HepG2 (cell line): ENCODE measurements around the gene ECE2. TPM values are rescaled to one million over a fixed set of nuclear protein-coding genes. Genes with fewer than 3 reads are reported as not detected.

Experiments used
- HMG20A ChIP-seq: IDR thresholded peaks from 2 replicates; pipeline ENCODE4 v1.6.1; 2016; ENCODE audit warnings: borderline replicate concordance
- PHF21A ChIP-seq: sonication (generic); formaldehyde crosslinking; IDR thresholded peaks from 2 replicates; pipeline ENCODE4 v1.5.0; 2020; ENCODE audit warnings: mild to moderate bottlenecking, missing genetic modification reagents
- SALL2 ChIP-seq: sonication (generic); formaldehyde crosslinking; IDR thresholded peaks from 2 replicates; pipeline ENCODE4 v1.8.1; 2023; ENCODE audit warnings: mild to moderate bottlenecking, missing genetic modification reagents, inconsistent platforms
- ZFY ChIP-seq: sonication (generic); formaldehyde crosslinking; IDR thresholded peaks from 2 replicates; pipeline ENCODE4 v1.4.0; 2020; ENCODE audit warnings: missing genetic modification reagents
- ZKSCAN8 ChIP-seq: IDR thresholded peaks from 2 replicates; pipeline ENCODE4 v1.6.1; 2016; ENCODE audit warnings: borderline replicate concordance, missing genetic modification reagents, missing compliant biosample characterization
- ZNF30 ChIP-seq: sonication (generic); formaldehyde crosslinking; IDR thresholded peaks from 2 replicates; pipeline ENCODE4 v1.5.0; 2020; ENCODE audit warnings: mild to moderate bottlenecking, missing genetic modification reagents
- ZNF670 ChIP-seq: sonication (generic); formaldehyde crosslinking; IDR thresholded peaks from 2 replicates; pipeline ENCODE4 v1.8.0; 2022; ENCODE audit warnings: mild to moderate bottlenecking, missing genetic modification reagents, borderline replicate concordance
- ZNF709 ChIP-seq: sonication (generic); formaldehyde crosslinking; IDR thresholded peaks from 2 replicates; pipeline ENCODE4 v1.5.0; 2020; ENCODE audit warnings: mild to moderate bottlenecking, missing genetic modification reagents
- ZNF720 ChIP-seq: sonication (generic); formaldehyde crosslinking; IDR thresholded peaks from 2 replicates; pipeline ENCODE4 v1.4.0; 2020; ENCODE audit warnings: missing genetic modification reagents
- polyA plus RNA-seq, 8 experiments: library from polyadenylated mRNA; depleted of rRNA in 3 of 8; stranded (reverse) in 7 of 8; unstranded in 1 of 8; fragments of >200 nt; fragmentation: Illumina TruSeq in 4 of 8; extraction: Trizol in 4 of 8; gene quantifications; 2 replicates each; pipeline versions ENCODE4 v1.2.1 to v1.2.3, GENCODE V29; 2011 to 2016; ENCODE audit warnings: low read depth in 4 of 8, missing spikeins in 1 of 8, mixed read lengths in 1 of 8; ENCODE audit not compliant: insufficient read depth in 1 of 8
- total RNA-seq, 5 experiments: library from RNA; depleted of rRNA; stranded (reverse); fragments of >200 nt; fragmentation: Illumina TruSeq; extraction: Trizol; gene quantifications; 2 replicates each; pipeline ENCODE4 v1.2.3, GENCODE V29; 2016; ENCODE audit warnings: low read depth in 1 of 5
- TF ChIP-seq, protein P1 (sequence below): sonication (generic); formaldehyde crosslinking; IDR thresholded peaks from 2 replicates; pipeline ENCODE4 v1.5.1; 2020; ENCODE audit warnings: mild to moderate bottlenecking, missing genetic modification reagents, moderate library complexity
- TF ChIP-seq, protein P2 (sequence below): sonication (generic); formaldehyde crosslinking; IDR thresholded peaks from 2 replicates; pipeline ENCODE4 v1.5.1; 2020; ENCODE audit warnings: missing genetic modification reagents, mild to moderate bottlenecking, borderline replicate concordance
- TF ChIP-seq, protein P3 (sequence below), 2 experiments: sonication (generic) in 1 of 2; formaldehyde crosslinking in 1 of 2; IDR thresholded peaks; 2 replicates each; pipeline versions ENCODE4 v1.6.1 to v1.9.0; 2014 to 2022; ENCODE audit warnings: antibody characterized with exemption in 1 of 2, borderline replicate concordance in 1 of 2, inconsistent platforms in 1 of 2, low read depth in 1 of 2, missing genetic modification reagents in 1 of 2
- TF ChIP-seq, protein P4 (sequence below): sonication (generic); formaldehyde crosslinking; IDR thresholded peaks from 2 replicates; pipeline ENCODE4 v1.4.0; 2020; ENCODE audit warnings: missing genetic modification reagents

ECE2 gene
- total and polyA plus RNA-seq, 2 of the 13 experiments (the other 11 are each of a cell fraction or from before 2014, with no cell fraction given), result not detected

GRCh38 chr3:184299488-184300377 lies 23.9 kb downstream of the ECE2 start (continued):
- TF ChIP-seq, protein P1, sequence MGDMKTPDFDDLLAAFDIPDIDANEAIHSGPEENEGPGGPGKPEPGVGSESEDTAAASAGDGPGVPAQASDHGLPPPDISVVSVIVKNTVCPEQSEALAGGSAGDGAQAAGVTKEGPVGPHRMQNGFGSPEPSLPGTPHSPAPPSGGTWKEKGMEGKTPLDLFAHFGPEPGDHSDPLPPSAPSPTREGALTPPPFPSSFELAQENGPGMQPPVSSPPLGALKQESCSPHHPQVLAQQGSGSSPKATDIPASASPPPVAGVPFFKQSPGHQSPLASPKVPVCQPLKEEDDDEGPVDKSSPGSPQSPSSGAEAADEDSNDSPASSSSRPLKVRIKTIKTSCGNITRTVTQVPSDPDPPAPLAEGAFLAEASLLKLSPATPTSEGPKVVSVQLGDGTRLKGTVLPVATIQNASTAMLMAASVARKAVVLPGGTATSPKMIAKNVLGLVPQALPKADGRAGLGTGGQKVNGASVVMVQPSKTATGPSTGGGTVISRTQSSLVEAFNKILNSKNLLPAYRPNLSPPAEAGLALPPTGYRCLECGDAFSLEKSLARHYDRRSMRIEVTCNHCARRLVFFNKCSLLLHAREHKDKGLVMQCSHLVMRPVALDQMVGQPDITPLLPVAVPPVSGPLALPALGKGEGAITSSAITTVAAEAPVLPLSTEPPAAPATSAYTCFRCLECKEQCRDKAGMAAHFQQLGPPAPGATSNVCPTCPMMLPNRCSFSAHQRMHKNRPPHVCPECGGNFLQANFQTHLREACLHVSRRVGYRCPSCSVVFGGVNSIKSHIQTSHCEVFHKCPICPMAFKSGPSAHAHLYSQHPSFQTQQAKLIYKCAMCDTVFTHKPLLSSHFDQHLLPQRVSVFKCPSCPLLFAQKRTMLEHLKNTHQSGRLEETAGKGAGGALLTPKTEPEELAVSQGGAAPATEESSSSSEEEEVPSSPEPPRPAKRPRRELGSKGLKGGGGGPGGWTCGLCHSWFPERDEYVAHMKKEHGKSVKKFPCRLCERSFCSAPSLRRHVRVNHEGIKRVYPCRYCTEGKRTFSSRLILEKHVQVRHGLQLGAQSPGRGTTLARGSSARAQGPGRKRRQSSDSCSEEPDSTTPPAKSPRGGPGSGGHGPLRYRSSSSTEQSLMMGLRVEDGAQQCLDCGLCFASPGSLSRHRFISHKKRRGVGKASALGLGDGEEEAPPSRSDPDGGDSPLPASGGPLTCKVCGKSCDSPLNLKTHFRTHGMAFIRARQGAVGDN (CRISPR knock-in tag), result peak; percentile 50; the same call in 1 of the 2 replicates
- 0 out of 2 replicates have a peak, but pooled peaks have one; percentile 20 for TF ChIP-seq SALL2 (CRISPR knock-in tag)
- no peak for TF ChIP-seq PHF21A
- TF ChIP-seq HMG20A (CRISPR knock-in tag), result no peak
- no peak for TF ChIP-seq ZNF720
- 0 out of 2 replicates have a peak, but pooled peaks have one; percentile 47 for TF ChIP-seq ZNF670 (CRISPR knock-in tag)
- TF ChIP-seq, protein P2, sequence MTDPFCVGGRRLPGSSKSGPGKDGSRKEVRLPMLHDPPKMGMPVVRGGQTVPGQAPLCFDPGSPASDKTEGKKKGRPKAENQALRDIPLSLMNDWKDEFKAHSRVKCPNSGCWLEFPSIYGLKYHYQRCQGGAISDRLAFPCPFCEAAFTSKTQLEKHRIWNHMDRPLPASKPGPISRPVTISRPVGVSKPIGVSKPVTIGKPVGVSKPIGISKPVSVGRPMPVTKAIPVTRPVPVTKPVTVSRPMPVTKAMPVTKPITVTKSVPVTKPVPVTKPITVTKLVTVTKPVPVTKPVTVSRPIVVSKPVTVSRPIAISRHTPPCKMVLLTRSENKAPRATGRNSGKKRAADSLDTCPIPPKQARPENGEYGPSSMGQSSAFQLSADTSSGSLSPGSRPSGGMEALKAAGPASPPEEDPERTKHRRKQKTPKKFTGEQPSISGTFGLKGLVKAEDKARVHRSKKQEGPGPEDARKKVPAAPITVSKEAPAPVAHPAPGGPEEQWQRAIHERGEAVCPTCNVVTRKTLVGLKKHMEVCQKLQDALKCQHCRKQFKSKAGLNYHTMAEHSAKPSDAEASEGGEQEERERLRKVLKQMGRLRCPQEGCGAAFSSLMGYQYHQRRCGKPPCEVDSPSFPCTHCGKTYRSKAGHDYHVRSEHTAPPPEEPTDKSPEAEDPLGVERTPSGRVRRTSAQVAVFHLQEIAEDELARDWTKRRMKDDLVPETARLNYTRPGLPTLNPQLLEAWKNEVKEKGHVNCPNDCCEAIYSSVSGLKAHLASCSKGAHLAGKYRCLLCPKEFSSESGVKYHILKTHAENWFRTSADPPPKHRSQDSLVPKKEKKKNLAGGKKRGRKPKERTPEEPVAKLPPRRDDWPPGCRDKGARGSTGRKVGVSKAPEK (CRISPR knock-in tag), result no peak
- TF ChIP-seq ZNF709, result 0 out of 2 replicates have a peak, but pooled peaks have one; percentile 13
- TF ChIP-seq ZFY (CRISPR knock-in tag), result peak; percentile 46
- no peak for TF ChIP-seq ZKSCAN8 (CRISPR knock-in tag)
- TF ChIP-seq, protein P3, sequence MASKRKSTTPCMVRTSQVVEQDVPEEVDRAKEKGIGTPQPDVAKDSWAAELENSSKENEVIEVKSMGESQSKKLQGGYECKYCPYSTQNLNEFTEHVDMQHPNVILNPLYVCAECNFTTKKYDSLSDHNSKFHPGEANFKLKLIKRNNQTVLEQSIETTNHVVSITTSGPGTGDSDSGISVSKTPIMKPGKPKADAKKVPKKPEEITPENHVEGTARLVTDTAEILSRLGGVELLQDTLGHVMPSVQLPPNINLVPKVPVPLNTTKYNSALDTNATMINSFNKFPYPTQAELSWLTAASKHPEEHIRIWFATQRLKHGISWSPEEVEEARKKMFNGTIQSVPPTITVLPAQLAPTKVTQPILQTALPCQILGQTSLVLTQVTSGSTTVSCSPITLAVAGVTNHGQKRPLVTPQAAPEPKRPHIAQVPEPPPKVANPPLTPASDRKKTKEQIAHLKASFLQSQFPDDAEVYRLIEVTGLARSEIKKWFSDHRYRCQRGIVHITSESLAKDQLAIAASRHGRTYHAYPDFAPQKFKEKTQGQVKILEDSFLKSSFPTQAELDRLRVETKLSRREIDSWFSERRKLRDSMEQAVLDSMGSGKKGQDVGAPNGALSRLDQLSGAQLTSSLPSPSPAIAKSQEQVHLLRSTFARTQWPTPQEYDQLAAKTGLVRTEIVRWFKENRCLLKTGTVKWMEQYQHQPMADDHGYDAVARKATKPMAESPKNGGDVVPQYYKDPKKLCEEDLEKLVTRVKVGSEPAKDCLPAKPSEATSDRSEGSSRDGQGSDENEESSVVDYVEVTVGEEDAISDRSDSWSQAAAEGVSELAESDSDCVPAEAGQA (IDR thresholded peaks at IDR 0.05; ENCODE audit: low read depth), result no peak
- TF ChIP-seq, protein P3 (CRISPR knock-in tag; IDR thresholded peaks at IDR 0.05; ENCODE audit: borderline replicate concordance), result 0 out of 2 replicates have a peak, but pooled peaks have one; percentile 8
- TF ChIP-seq, protein P4, sequence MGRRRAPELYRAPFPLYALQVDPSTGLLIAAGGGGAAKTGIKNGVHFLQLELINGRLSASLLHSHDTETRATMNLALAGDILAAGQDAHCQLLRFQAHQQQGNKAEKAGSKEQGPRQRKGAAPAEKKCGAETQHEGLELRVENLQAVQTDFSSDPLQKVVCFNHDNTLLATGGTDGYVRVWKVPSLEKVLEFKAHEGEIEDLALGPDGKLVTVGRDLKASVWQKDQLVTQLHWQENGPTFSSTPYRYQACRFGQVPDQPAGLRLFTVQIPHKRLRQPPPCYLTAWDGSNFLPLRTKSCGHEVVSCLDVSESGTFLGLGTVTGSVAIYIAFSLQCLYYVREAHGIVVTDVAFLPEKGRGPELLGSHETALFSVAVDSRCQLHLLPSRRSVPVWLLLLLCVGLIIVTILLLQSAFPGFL (CRISPR knock-in tag), result no peak
- TF ChIP-seq ZNF30 (CRISPR knock-in tag), result no peak
